ENCODE data around the gene DHX58.
A peak's percentile ranks its signal among the peaks of the same experiment; 100 is the strongest.

The DHX58 gene

GRCh38 chr17:42090964-42091790 is 21.3 kb downstream of the DHX58 start:
- no peaks in the 10 kb centered on the region for H3K36me3 Mint-ChIP-seq (ENCODE audit: low read depth)

GRCh38 chr17:42088736-42089135 is 23.8 kb downstream of the DHX58 start:
- no peaks in the 10 kb centered on the region for H3K36me3 Mint-ChIP-seq (ENCODE audit: low read depth)
- H3K27me3 Mint-ChIP-seq = peaks cover 4% of the 10 kb centered on the region
- H3K9me3 Mint-ChIP-seq = no peaks in the 10 kb centered on the region
- no peaks in the 10 kb centered on the region for H3K4me1 Mint-ChIP-seq
- H3K27ac Mint-ChIP-seq = no peak overlapping the region
- no peak overlapping the region for H3K4me3 Mint-ChIP-seq
- ATAC-seq = no peak
- no peak for DNase-seq

More at GRCh38 chr17:42090964-42091790, 21.3 kb downstream of the DHX58 start:
- ATAC-seq (no peak), DNase-seq (no peak)
- H3K27ac Mint-ChIP-seq = no peak overlapping the region
- H3K9me3 Mint-ChIP-seq = no peaks in the 10 kb centered on the region
- peaks cover 8% of the 10 kb centered on the region for H3K27me3 Mint-ChIP-seq
- no peak overlapping the region for H3K4me3 Mint-ChIP-seq
- H3K4me1 Mint-ChIP-seq = no peaks in the 10 kb centered on the region

- H3K4me1 Mint-ChIP-seq = no peaks in the 10 kb centered on the region
- no peaks in the 10 kb centered on the region for H3K9me3 Mint-ChIP-seq
- ATAC-seq (no peak), DNase-seq (no peak)
- no peaks in the 10 kb centered on the region for H3K36me3 Mint-ChIP-seq (ENCODE audit: low read depth)
- H3K4me3 Mint-ChIP-seq = no peak overlapping the region
- no peak overlapping the region for H3K27ac Mint-ChIP-seq
- H3K27me3 Mint-ChIP-seq = peaks cover 4% of the 10 kb centered on the region
Observed at GRCh38 chr17:42087736-42088705, 24.5 kb downstream of the DHX58 start.

GRCh38 chr17:42087042-42087701 is 25.3 kb downstream of the DHX58 start:
- Mint-ChIP-seq H3K27me3 (peaks cover 4% of the 10 kb centered on the region), H3K27ac (no peak overlapping the region), H3K36me3 (ENCODE audit: low read depth) (no peaks in the 10 kb centered on the region), H3K4me1 (no peaks in the 10 kb centered on the region), H3K9me3 (no peaks in the 10 kb centered on the region), H3K4me3 (no peak overlapping the region)
- ATAC-seq (no peak), DNase-seq (no peak)

- DNase-seq (no peak), ATAC-seq (no peak)
- Mint-ChIP-seq H3K4me3 (no peak overlapping the region), H3K9me3 (no peaks in the 10 kb centered on the region), H3K4me1 (no peaks in the 10 kb centered on the region), H3K36me3 (ENCODE audit: low read depth) (no peaks in the 10 kb centered on the region), H3K27me3 (no peaks in the 10 kb centered on the region), H3K27ac (no peak overlapping the region)
Observed at GRCh38 chr17:42081516-42082129, 30.9 kb downstream of the DHX58 start.

GRCh38 chr17:42079541-42079940 is 33.0 kb downstream of the DHX58 start:
- Mint-ChIP-seq H3K4me1 (no peaks in the 10 kb centered on the region), H3K27me3 (peaks cover 2% of the 10 kb centered on the region), H3K4me3 (no peak overlapping the region), H3K27ac (no peak overlapping the region), H3K36me3 (ENCODE audit: low read depth) (no peaks in the 10 kb centered on the region), H3K9me3 (no peaks in the 10 kb centered on the region)
- no peak for DNase-seq
- no peak for ATAC-seq

- no peak for DNase-seq
- H3K4me1 Mint-ChIP-seq = no peaks in the 10 kb centered on the region
- no peak for ATAC-seq
- peaks cover 2% of the 10 kb centered on the region for H3K27me3 Mint-ChIP-seq
- no peak overlapping the region for H3K27ac Mint-ChIP-seq
- no peak overlapping the region for H3K4me3 Mint-ChIP-seq
- H3K36me3 Mint-ChIP-seq (ENCODE audit: low read depth) = no peaks in the 10 kb centered on the region
- H3K9me3 Mint-ChIP-seq = no peaks in the 10 kb centered on the region
Observed at GRCh38 chr17:42078396-42079043, 34.0 kb downstream of the DHX58 start.

GRCh38 chr17:42077755-42078154 is 34.8 kb downstream of the DHX58 start:
- DNase-seq (no peak), ATAC-seq (no peak)
- Mint-ChIP-seq H3K36me3 (ENCODE audit: low read depth) (no peaks in the 10 kb centered on the region), H3K27ac (no peak overlapping the region), H3K9me3 (no peaks in the 10 kb centered on the region), H3K4me3 (no peak overlapping the region), H3K27me3 (peaks cover 4% of the 10 kb centered on the region), H3K4me1 (peaks cover 3% of the 10 kb centered on the region)

GRCh38 chr17:42076797-42077559 is 35.5 kb downstream of the DHX58 start:
- H3K27me3 Mint-ChIP-seq = peaks cover 4% of the 10 kb centered on the region
- no peak overlapping the region for H3K4me3 Mint-ChIP-seq
- H3K27ac Mint-ChIP-seq = no peak overlapping the region
- DNase-seq (no peak), ATAC-seq (no peak)
- H3K4me1 Mint-ChIP-seq = peaks cover 4% of the 10 kb centered on the region
- H3K9me3 Mint-ChIP-seq = no peaks in the 10 kb centered on the region
- no peaks in the 10 kb centered on the region for H3K36me3 Mint-ChIP-seq (ENCODE audit: low read depth)

- no peak for ATAC-seq
- H3K27me3 Mint-ChIP-seq = peaks cover 11% of the 10 kb centered on the region
- H3K36me3 Mint-ChIP-seq (ENCODE audit: low read depth) = no peaks in the 10 kb centered on the region
- no peak overlapping the region for H3K27ac Mint-ChIP-seq
- peak overlapping the region; percentile 1 for H3K4me3 Mint-ChIP-seq
- no peaks in the 10 kb centered on the region for H3K9me3 Mint-ChIP-seq
- no peak for DNase-seq
- H3K4me1 Mint-ChIP-seq = peaks cover 8% of the 10 kb centered on the region
Observed at GRCh38 chr17:42075789-42076188, 36.7 kb downstream of the DHX58 start.

- Mint-ChIP-seq H3K4me1 (peaks cover 8% of the 10 kb centered on the region), H3K9me3 (no peaks in the 10 kb centered on the region), H3K4me3 (peak overlapping the region; percentile 73), H3K36me3 (ENCODE audit: low read depth) (no peaks in the 10 kb centered on the region), H3K27ac (peak overlapping the region; percentile 73), H3K27me3 (peaks cover 11% of the 10 kb centered on the region)
- DNase-seq (peak; percentile 15), ATAC-seq (peak; percentile 3)
Observed at GRCh38 chr17:42072323-42073187, 40.0 kb downstream of the DHX58 start.

GRCh38 chr17:42071810-42072209 is 40.7 kb downstream of the DHX58 start:
- no peak for ATAC-seq
- no peaks in the 10 kb centered on the region for H3K36me3 Mint-ChIP-seq (ENCODE audit: low read depth)

More at GRCh38 chr17:42071810-42072209, 40.7 kb downstream of the DHX58 start:
- Mint-ChIP-seq H3K9me3 (no peaks in the 10 kb centered on the region), H3K27ac (peak overlapping the region; percentile 62), H3K27me3 (peaks cover 11% of the 10 kb centered on the region), H3K4me3 (peak overlapping the region; percentile 73), H3K4me1 (peaks cover 8% of the 10 kb centered on the region)
- DNase-seq = no peak

Data from activated naive CD8-positive, alpha-beta T cell treated with anti-CD3 and anti-CD28 coated beads, Interleukin-2, amount 50 U/mL, for 24 hours (primary cell).